ENCODE data around the gene LRP4. TPM values are rescaled to one million over a fixed set of nuclear protein-coding genes. Genes with fewer than 3 reads are reported as not detected.
"Not testable (repeated sequence)": the region's sequence is repeated elsewhere in the genome, so short reads cannot be mapped to it uniquely, and the experiment has no call there.

LRP4 gene
- total and polyA plus RNA-seq, 2 of the 8 experiments (the other 6 are each of a cell fraction or from before 2014, with no cell fraction given): 5.4 to 22.1 TPM

DNA sequence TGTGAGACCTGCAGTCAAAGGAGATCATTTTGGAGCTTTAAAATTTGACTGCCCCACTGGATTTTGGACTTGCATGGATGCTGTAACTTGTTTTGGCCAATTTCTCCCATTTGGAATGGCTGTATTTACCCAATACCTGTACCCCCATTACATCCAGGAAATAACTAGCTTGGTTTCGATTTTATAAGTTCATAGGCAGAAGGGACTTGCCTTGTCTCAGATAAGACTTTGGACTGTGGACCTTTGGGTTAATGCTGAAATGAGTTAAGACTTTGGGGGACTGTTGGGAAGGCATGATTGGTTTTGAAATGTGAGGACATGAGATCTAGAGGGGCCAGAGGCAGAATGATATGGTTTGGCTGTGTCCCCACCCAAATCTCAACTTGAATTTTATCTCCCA lies 10.4 kb upstream of the LRP4 start:
- H3K4me1 ChIP-seq (replicated peaks in 1 of 4; ENCODE audit: control insufficient read depth in 3 of 4, insufficient read depth in 4 of 4, low read length in 3 of 4); H3K4me3 ChIP-seq (ENCODE audit: extremely low read depth in 1 of 4, insufficient read depth in 2 of 4, low read depth in 3 of 4, low read length in 4 of 4); H2BK12ac ChIP-seq (ENCODE audit: low read depth, low read length); H3K23me2 ChIP-seq (ENCODE audit: low read depth, low read length); H2AK5ac ChIP-seq (ENCODE audit: low read depth, low read length); H4K91ac ChIP-seq (replicated peaks; ENCODE audit: insufficient read length, low read length); H3K79me1 ChIP-seq (ENCODE audit: low read depth, low read length); FAIRE-seq; POLR2A ChIA-PET (ENCODE audit: partially characterized antibody); H3K14ac ChIP-seq (ENCODE audit: insufficient read length); DNase-seq (ENCODE audit: low read depth in 1 of 2, low spot score in 2 of 2); H2BK120ac ChIP-seq (replicated peaks; ENCODE audit: low read depth, low read length); H3K4ac ChIP-seq (replicated peaks; ENCODE audit: insufficient read length, low read depth, low read length); H3K27ac ChIP-seq (ENCODE audit: low read depth, low read length); H4K5ac ChIP-seq (ENCODE audit: insufficient read length, low read depth, low read length); H3K4me2 ChIP-seq (ENCODE audit: insufficient read depth in 1 of 2, low read depth in 2 of 2, low read length in 2 of 2); H3K27me3 ChIP-seq (replicated peaks in 1 of 4; ENCODE audit: control insufficient read depth in 3 of 4, extremely low read depth in 1 of 4, insufficient read depth in 3 of 4, low read length in 3 of 4); H4K20me1 ChIP-seq (replicated peaks in 1 of 2; ENCODE audit: control insufficient read depth in 1 of 2, insufficient read depth in 2 of 2, low read length in 2 of 2); H3K9ac ChIP-seq (replicated peaks in 1 of 4; ENCODE audit: extremely low read depth in 1 of 4, low read depth in 3 of 4, low read length in 3 of 4); H3K56ac ChIP-seq (replicated peaks; ENCODE audit: insufficient read length, low read depth, low read length); H3K79me2 ChIP-seq (ENCODE audit: control insufficient read depth in 1 of 2, insufficient read depth in 2 of 2, low read length in 2 of 2); H3K9me3 ChIP-seq (ENCODE audit: insufficient read depth in 2 of 2, low read depth in 1 of 2, low read length in 1 of 2); H2BK5ac ChIP-seq (ENCODE audit: low read depth, low read length); H2BK15ac ChIP-seq (ENCODE audit: low read length); H3K36me3 ChIP-seq (ENCODE audit: control insufficient read depth in 2 of 4, insufficient read depth in 4 of 4, low read length in 3 of 4); H3K23ac ChIP-seq (ENCODE audit: insufficient read length); H4K8ac ChIP-seq (ENCODE audit: extremely low read depth, insufficient read depth, low read length); H2AFZ ChIP-seq (ENCODE audit: low read length); H3K18ac ChIP-seq (ENCODE audit: extremely low read depth, low read length); H2BK20ac ChIP-seq (ENCODE audit: low read length): not testable (repeated sequence)
- CTCF ChIA-PET (ENCODE audit: partially characterized antibody): interaction anchor here (0.7 to 0.8 kb wide), 2 partner anchors 9 to 224 kb away, joined by 3 to 6 read pairs; no protein-coding TSS in a partner anchor
- WGBS, 2 experiments (ENCODE audit: extremely low coverage in 1 of 2, insufficient coverage in 1 of 2, insufficient read length in 1 of 2, insufficient replicate concordance in 2 of 2, low coverage in 1 of 2, low lambda C conversion rate in 2 of 2, missing lambda C conversion rate in 1 of 2): 75% methylated on average over 1 of the region's 1 CpG; no CpG with 5 or more reads in 1 of the 2 experiments

DNA sequence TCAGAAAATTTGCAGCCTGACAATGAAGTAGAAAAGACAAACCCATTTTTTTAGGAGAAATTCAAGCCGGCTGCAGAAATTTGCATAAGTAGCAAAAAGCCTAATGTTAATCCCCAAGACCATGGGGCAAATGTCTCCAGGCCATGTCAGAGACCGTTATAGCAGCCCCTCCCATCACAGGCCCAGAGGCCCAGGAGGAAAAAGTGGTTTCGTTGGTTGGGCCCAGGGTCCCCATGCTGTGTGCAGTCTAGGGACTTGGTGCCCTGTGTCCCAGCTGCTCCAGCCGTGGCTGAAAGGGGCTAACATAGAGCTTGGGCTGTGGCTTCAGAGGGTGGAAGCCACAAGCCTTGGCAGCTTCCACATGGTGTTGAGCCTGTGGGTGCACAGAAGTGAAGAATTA lies 9.6 kb upstream of the LRP4 start:
- POLR2A ChIA-PET (ENCODE audit: partially characterized antibody); H3K27me3 ChIP-seq (replicated peaks in 1 of 4; ENCODE audit: control insufficient read depth in 3 of 4, extremely low read depth in 1 of 4, insufficient read depth in 3 of 4, low read length in 3 of 4); H3K23me2 ChIP-seq (ENCODE audit: low read depth, low read length); H2AFZ ChIP-seq (ENCODE audit: low read length); H3K23ac ChIP-seq (ENCODE audit: insufficient read length); H4K8ac ChIP-seq (ENCODE audit: extremely low read depth, insufficient read depth, low read length); H3K4me2 ChIP-seq (ENCODE audit: insufficient read depth in 1 of 2, low read depth in 2 of 2, low read length in 2 of 2); H3K36me3 ChIP-seq (ENCODE audit: control insufficient read depth in 2 of 4, insufficient read depth in 4 of 4, low read length in 3 of 4); H4K5ac ChIP-seq (ENCODE audit: insufficient read length, low read depth, low read length); H2BK120ac ChIP-seq (replicated peaks; ENCODE audit: low read depth, low read length); H3K4ac ChIP-seq (replicated peaks; ENCODE audit: insufficient read length, low read depth, low read length); H4K91ac ChIP-seq (replicated peaks; ENCODE audit: insufficient read length, low read length); H2AK5ac ChIP-seq (ENCODE audit: low read depth, low read length); H3K79me2 ChIP-seq (ENCODE audit: control insufficient read depth in 1 of 2, insufficient read depth in 2 of 2, low read length in 2 of 2); H3K56ac ChIP-seq (replicated peaks; ENCODE audit: insufficient read length, low read depth, low read length); H2BK12ac ChIP-seq (ENCODE audit: low read depth, low read length); H3K4me1 ChIP-seq (replicated peaks in 1 of 4; ENCODE audit: control insufficient read depth in 3 of 4, insufficient read depth in 4 of 4, low read length in 3 of 4); H3K27ac ChIP-seq (ENCODE audit: low read depth, low read length); H3K14ac ChIP-seq (ENCODE audit: insufficient read length); FAIRE-seq; H3K9me3 ChIP-seq (ENCODE audit: insufficient read depth in 2 of 2, low read depth in 1 of 2, low read length in 1 of 2); DNase-seq (ENCODE audit: low read depth in 1 of 2, low spot score in 2 of 2); H3K4me3 ChIP-seq (ENCODE audit: extremely low read depth in 1 of 4, insufficient read depth in 2 of 4, low read depth in 3 of 4, low read length in 4 of 4); H3K79me1 ChIP-seq (ENCODE audit: low read depth, low read length); H4K20me1 ChIP-seq (replicated peaks in 1 of 2; ENCODE audit: control insufficient read depth in 1 of 2, insufficient read depth in 2 of 2, low read length in 2 of 2); H3K18ac ChIP-seq (ENCODE audit: extremely low read depth, low read length); H2BK20ac ChIP-seq (ENCODE audit: low read length); H3K9ac ChIP-seq (replicated peaks in 1 of 4; ENCODE audit: extremely low read depth in 1 of 4, low read depth in 3 of 4, low read length in 3 of 4); H2BK15ac ChIP-seq (ENCODE audit: low read length); H2BK5ac ChIP-seq (ENCODE audit: low read depth, low read length): not testable (repeated sequence)
- WGBS, 2 experiments (ENCODE audit: extremely low coverage in 1 of 2, insufficient coverage in 1 of 2, insufficient read length in 1 of 2, insufficient replicate concordance in 2 of 2, low coverage in 1 of 2, low lambda C conversion rate in 2 of 2, missing lambda C conversion rate in 1 of 2): 86% methylated on average over 4 of the region's 4 CpGs; no CpG with 5 or more reads in 1 of the 2 experiments
- CTCF ChIA-PET (ENCODE audit: partially characterized antibody): interaction anchor here (0.7 to 1.0 kb wide), 2 partner anchors 9 kb away, joined by 3 to 6 read pairs; partner anchors contain the start of gene CSTPP1
